ENCODE results near the gene FREM1. TPM values are rescaled to one million over a fixed set of nuclear protein-coding genes. Genes with fewer than 3 reads are reported as not detected.

FREM1 gene
- total RNA-seq, 1 experiment from 2014 or later: 0.17 TPM

GRCh38 chr9:14956208-14956607 lies 46.0 kb upstream of the FREM1 start:
- no TSS peak for BruUV-seq (replicated peaks)
- no peak for DNase-seq
- H3K79me2 ChIP-seq (ENCODE audit: low read depth): no peaks in the 10 kb centered on the region
- no peak overlapping the region for H3K27ac ChIP-seq
- H3K27me3 ChIP-seq (ENCODE audit: insufficient read depth, low read depth): no peaks in the 10 kb centered on the region
- CTCF ChIA-PET: no interaction called here
- H4K20me1 ChIP-seq (ENCODE audit: insufficient read depth): no peaks in the 10 kb centered on the region
- no peak for TF ChIP-seq CTCF (conservative IDR thresholded peaks at IDR 0.05)
- no peak for TF ChIP-seq EZH2 (IDR thresholded peaks at IDR 0.05; ENCODE audit: low read depth)
- H2AFZ ChIP-seq: no peak overlapping the region
- H3F3A ChIP-seq (ENCODE audit: insufficient read depth, low read depth): no peaks in the 10 kb centered on the region
- POLR2A ChIA-PET (ENCODE audit: unreplicated experiment): no interaction called here
- no peak overlapping the region for H3K4me2 ChIP-seq
- no peak overlapping the region for H3K4me3 ChIP-seq
- H3K9me2 ChIP-seq (ENCODE audit: insufficient read depth): no peaks in the 10 kb centered on the region
- no peaks in the 10 kb centered on the region for H3K4me1 ChIP-seq (replicated peaks; ENCODE audit: insufficient read depth)
- intact Hi-C loops (cut with micrococcal nuclease; ENCODE audit: unreplicated experiment): no loop called here
- H3K36me3 ChIP-seq (ENCODE audit: low read depth): no peaks in the 10 kb centered on the region
- H3K9me3 ChIP-seq (ENCODE audit: insufficient read depth, low read depth): no peaks in the 10 kb centered on the region

GRCh38 chr9:14945351-14945750 lies 35.1 kb upstream of the FREM1 start:
- BruUV-seq (replicated peaks): no TSS peak
- Histone ChIP-seq H2AFZ (no peak overlapping the region), H3K27me3 (ENCODE audit: insufficient read depth, low read depth) (no peaks in the 10 kb centered on the region), H4K20me1 (ENCODE audit: insufficient read depth) (no peaks in the 10 kb centered on the region), H3K9me2 (ENCODE audit: insufficient read depth) (no peaks in the 10 kb centered on the region), H3K4me1 (replicated peaks; ENCODE audit: insufficient read depth) (no peaks in the 10 kb centered on the region), H3K4me2 (no peak overlapping the region), H3K4me3 (no peak overlapping the region), H3K79me2 (ENCODE audit: low read depth) (no peaks in the 10 kb centered on the region), H3F3A (ENCODE audit: insufficient read depth, low read depth) (no peaks in the 10 kb centered on the region), H3K36me3 (ENCODE audit: low read depth) (no peaks in the 10 kb centered on the region), H3K27ac (no peak overlapping the region), H3K9me3 (ENCODE audit: insufficient read depth, low read depth) (no peaks in the 10 kb centered on the region)
- CTCF ChIA-PET: no interaction called here
- intact Hi-C loops (cut with micrococcal nuclease; ENCODE audit: unreplicated experiment): no loop called here
- DNase-seq: no peak
- TF ChIP-seq EZH2 (IDR thresholded peaks at IDR 0.05; ENCODE audit: low read depth) (no peak), CTCF (conservative IDR thresholded peaks at IDR 0.05) (no peak)
- POLR2A ChIA-PET (ENCODE audit: unreplicated experiment): no interaction called here

- Histone ChIP-seq H3K4me2 (no peak overlapping the region), H3K27ac (no peak overlapping the region), H4K20me1 (ENCODE audit: insufficient read depth) (no peaks in the 10 kb centered on the region), H3K9me3 (ENCODE audit: insufficient read depth, low read depth) (no peaks in the 10 kb centered on the region), H3K4me3 (no peak overlapping the region), H3K36me3 (ENCODE audit: low read depth) (no peaks in the 10 kb centered on the region), H2AFZ (no peak overlapping the region), H3K4me1 (replicated peaks; ENCODE audit: insufficient read depth) (no peaks in the 10 kb centered on the region), H3K79me2 (ENCODE audit: low read depth) (no peaks in the 10 kb centered on the region), H3K27me3 (ENCODE audit: insufficient read depth, low read depth) (no peaks in the 10 kb centered on the region), H3F3A (ENCODE audit: insufficient read depth, low read depth) (no peaks in the 10 kb centered on the region), H3K9me2 (ENCODE audit: insufficient read depth) (no peaks in the 10 kb centered on the region)
- no peak for TF ChIP-seq EZH2 (IDR thresholded peaks at IDR 0.05; ENCODE audit: low read depth)
- no peak for TF ChIP-seq CTCF (conservative IDR thresholded peaks at IDR 0.05)
- ChIA-PET POLR2A (ENCODE audit: unreplicated experiment) (no interaction called here), CTCF (interaction anchor here (0.7 kb wide), 1 partner anchor 8 kb away, joined by 4 read pairs; no protein-coding TSS in a partner anchor)
- DNase-seq: no peak
- intact Hi-C loops (cut with micrococcal nuclease; ENCODE audit: unreplicated experiment): no loop called here
- no TSS peak for BruUV-seq (replicated peaks)
These were observed 31.5 kb upstream of the FREM1 start for GRCh38 chr9:14941501-14942405.
